Panc1 (cell line): ENCODE results near the gene RAB3D. TPM values are rescaled to one million over a fixed set of nuclear protein-coding genes. Genes with fewer than 3 reads are reported as not detected.

Experiments
- ATAC-seq: fragments of 200-7000 bp; cut with Tn5 transposase; 2 replicates; pipeline ENCODE4 v1.9.1; 2020; ENCODE audit warnings: mild to moderate bottlenecking, moderate library complexity
- BruUV-seq: library from RNA; stranded (reverse); fragments of 400-500 nt; replicated peaks from 2 replicates; lab custom pipeline; 2021; lab: Mats Ljungman, UMichigan
- CTCF ChIA-PET: fragments of 300-600 bp; sonication (Branson Sonifier 250); formaldehyde crosslinking; loops from one replicate; lab custom pipeline; 2022; ENCODE audit warnings: antibody characterized with exemption; lab: Charles Lee
- POLR2A ChIA-PET: fragments of 300-600 bp; sonication (Branson Sonifier 250); formaldehyde crosslinking; loops from one replicate; lab custom pipeline; 2022; ENCODE audit warnings: antibody characterized with exemption; lab: Charles Lee
- DNase-seq: peaks from one replicate; pipeline ENCODE4 v3.0.0-alpha.2; 2010; ENCODE audit warnings: low read depth, low spot score
- H3K27ac ChIP-seq: 2 replicates; pipeline ENCODE4 v1.5.1; 2011; ENCODE audit warnings: mild to moderate bottlenecking, low read length, inconsistent platforms
- H3K27me3 ChIP-seq: fragments of 200-500 bp; sonication (Bioruptor generic); 2 replicates; pipeline ENCODE4 v1.6.0; 2014; ENCODE audit warnings: low read length, inconsistent platforms; ENCODE audit not compliant: control insufficient read depth, insufficient read depth
- H3K36me3 ChIP-seq: fragments of 200-500 bp; sonication (Bioruptor generic); 2 replicates; pipeline ENCODE4 v1.5.1; 2014; ENCODE audit warnings: inconsistent platforms, mild to moderate bottlenecking, low read length, moderate library complexity; ENCODE audit not compliant: control insufficient read depth, insufficient read depth
- H3K4me1 ChIP-seq: 2 replicates; pipeline ENCODE4 v1.5.1; 2011; ENCODE audit warnings: inconsistent platforms, mild to moderate bottlenecking, low read length, moderate library complexity; ENCODE audit not compliant: control insufficient read depth, insufficient read depth
- H3K4me3 ChIP-seq, 2 experiments: 2 replicates each; pipeline ENCODE4 v1.5.1; 2011 to 2012; ENCODE audit warnings: low read depth in 2 of 2, low read length in 2 of 2, mild to moderate bottlenecking in 2 of 2, inconsistent platforms in 1 of 2, moderate library complexity in 1 of 2
- H3K9me3 ChIP-seq: fragments of 200-500 bp; sonication (Bioruptor generic); 2 replicates; pipeline ENCODE4 v1.5.1; 2014; ENCODE audit warnings: low read depth, mild to moderate bottlenecking, inconsistent platforms, low read length, moderate library complexity; ENCODE audit not compliant: control insufficient read depth, insufficient read depth
- POLR2AphosphoS5 ChIP-seq: IDR thresholded peaks from 2 replicates; pipeline ENCODE4 v1.6.1; 2012; ENCODE audit warnings: mild to moderate bottlenecking, low read depth, low read length, moderate library complexity
- REST ChIP-seq, 2 experiments: IDR thresholded peaks; 2 replicates each; pipeline ENCODE4 v1.6.1; 2011 to 2012; ENCODE audit warnings: low read depth in 2 of 2, control low read depth in 1 of 2, low read length in 1 of 2, mild to moderate bottlenecking in 1 of 2, moderate library complexity in 1 of 2; ENCODE audit not compliant: insufficient read depth in 1 of 2
- SIN3A ChIP-seq: IDR thresholded peaks from 2 replicates; pipeline ENCODE4 v1.6.1; 2012; ENCODE audit warnings: low read depth, mild to moderate bottlenecking, low read length, moderate library complexity, borderline replicate concordance; ENCODE audit not compliant: insufficient read depth
- TCF7L2 ChIP-seq: IDR thresholded peaks from 2 replicates; pipeline ENCODE4 v1.6.1; 2011; ENCODE audit warnings: mild to moderate bottlenecking, low read depth, low read length, inconsistent platforms
- in situ Hi-C: cut with HindIII; loops from 2 replicates; pipeline ENCODE4 v1.10.0; 2016; ENCODE audit warnings: low sequenced_read_pairs, low pct_unique_long_range_greater_than_20kb
- intact Hi-C: fragments of 100-400 bp; cut with micrococcal nuclease; formaldehyde crosslinking; loops from one replicate; pipeline ENCODE4 v1.10.0; 2022; ENCODE audit not compliant: unreplicated experiment
- total RNA-seq: library from RNA; stranded (reverse); gene quantifications from one replicate; pipeline ENCODE4 v1.2.1, GENCODE V29; 2021; ENCODE audit not compliant: unreplicated experiment
- TF ChIP-seq, protein P1 (sequence below): fragments of 450-650 bp; IDR thresholded peaks from 2 replicates; pipeline ENCODE4 v1.5.1; 2017; ENCODE audit warnings: mild to moderate bottlenecking

The RAB3D gene
- total RNA-seq, 1 experiment from 2014 or later = 46.6 TPM

- intact Hi-C loops = no loop called here
- DNase-seq (no peak), ATAC-seq (no peak)
- no peak overlapping the region for H3K27ac ChIP-seq
- CTCF ChIA-PET = no interaction called here
- POLR2A ChIA-PET = no interaction called here
- TF ChIP-seq POLR2AphosphoS5 (no peak), REST (IDR thresholded peaks at IDR 0.05; ENCODE audit: insufficient read depth in 1 of 2, low read depth in 2 of 2, low read length in 1 of 2) (no peak), TCF7L2 (no peak), SIN3A (no peak)
- TF ChIP-seq, protein P1, sequence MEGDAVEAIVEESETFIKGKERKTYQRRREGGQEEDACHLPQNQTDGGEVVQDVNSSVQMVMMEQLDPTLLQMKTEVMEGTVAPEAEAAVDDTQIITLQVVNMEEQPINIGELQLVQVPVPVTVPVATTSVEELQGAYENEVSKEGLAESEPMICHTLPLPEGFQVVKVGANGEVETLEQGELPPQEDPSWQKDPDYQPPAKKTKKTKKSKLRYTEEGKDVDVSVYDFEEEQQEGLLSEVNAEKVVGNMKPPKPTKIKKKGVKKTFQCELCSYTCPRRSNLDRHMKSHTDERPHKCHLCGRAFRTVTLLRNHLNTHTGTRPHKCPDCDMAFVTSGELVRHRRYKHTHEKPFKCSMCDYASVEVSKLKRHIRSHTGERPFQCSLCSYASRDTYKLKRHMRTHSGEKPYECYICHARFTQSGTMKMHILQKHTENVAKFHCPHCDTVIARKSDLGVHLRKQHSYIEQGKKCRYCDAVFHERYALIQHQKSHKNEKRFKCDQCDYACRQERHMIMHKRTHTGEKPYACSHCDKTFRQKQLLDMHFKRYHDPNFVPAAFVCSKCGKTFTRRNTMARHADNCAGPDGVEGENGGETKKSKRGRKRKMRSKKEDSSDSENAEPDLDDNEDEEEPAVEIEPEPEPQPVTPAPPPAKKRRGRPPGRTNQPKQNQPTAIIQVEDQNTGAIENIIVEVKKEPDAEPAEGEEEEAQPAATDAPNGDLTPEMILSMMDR = no peak
- H3K9me3 ChIP-seq = no peaks in the 10 kb centered on the region
- H3K27me3 ChIP-seq = no peaks in the 10 kb centered on the region
- H3K4me3 ChIP-seq = no peak overlapping the region
- no TSS peak for BruUV-seq
- H3K36me3 ChIP-seq = no peaks in the 10 kb centered on the region
- in situ Hi-C loops = no loop called here
- H3K4me1 ChIP-seq = no peaks in the 10 kb centered on the region
Measured at GRCh38 chr19:11278670-11279069, 60.8 kb downstream of the RAB3D start.

DNA sequence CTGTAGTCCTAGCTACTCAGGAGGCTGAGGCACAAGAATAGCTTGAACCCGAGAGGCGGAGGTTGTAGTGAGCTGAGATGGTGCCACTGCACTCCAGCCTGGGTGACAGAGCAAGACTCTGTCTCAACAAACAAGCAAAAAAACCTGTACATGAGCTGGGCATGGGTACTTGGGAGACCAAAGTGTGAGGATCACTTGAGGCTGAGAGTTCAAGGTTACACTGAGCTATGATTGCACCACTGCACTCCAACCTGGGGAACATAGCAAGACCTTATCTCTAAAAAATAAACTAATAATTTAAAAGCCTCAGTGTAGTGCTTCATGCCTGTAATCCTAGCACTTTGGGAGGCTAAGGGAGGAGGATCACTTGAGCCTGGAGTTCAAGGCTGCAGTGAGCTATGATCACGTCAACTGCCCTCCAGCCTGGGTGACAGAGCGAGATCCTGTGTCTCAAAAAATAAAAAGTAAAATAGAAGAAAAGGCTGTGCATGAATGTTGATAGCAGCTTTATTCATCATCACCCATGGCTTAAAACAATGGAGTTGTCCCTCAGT lies 64.8 kb downstream of the RAB3D start:
- no peaks in the 10 kb centered on the region for H3K9me3 ChIP-seq
- POLR2A ChIA-PET = no interaction called here
- H3K36me3 ChIP-seq = no peaks in the 10 kb centered on the region
- no peak overlapping the region for H3K27ac ChIP-seq
- TF ChIP-seq, protein P1 = no peak
- TF ChIP-seq REST (IDR thresholded peaks at IDR 0.05; ENCODE audit: insufficient read depth in 1 of 2, low read depth in 2 of 2, low read length in 1 of 2) (no peak), POLR2AphosphoS5 (no peak), TCF7L2 (no peak), SIN3A (no peak)
- no peaks in the 10 kb centered on the region for H3K27me3 ChIP-seq
- ATAC-seq (no peak), DNase-seq (no peak)
- in situ Hi-C loops (no loop called here), intact Hi-C loops (no loop called here)
- BruUV-seq = no TSS peak
- CTCF ChIA-PET = interaction anchor here (0.6 to 0.7 kb wide), 2 partner anchors 67 to 311 kb away, joined by 3 read pairs; no protein-coding TSS in a partner anchor
- no peak overlapping the region for H3K4me3 ChIP-seq
- no peaks in the 10 kb centered on the region for H3K4me1 ChIP-seq
